ENCODE data around the gene MAP2. TPM values are rescaled to one million over a fixed set of nuclear protein-coding genes. Genes with fewer than 3 reads are reported as not detected.

MAP2 gene
- total RNA-seq, 1 experiment from 2014 or later: 40.2 TPM

DNA sequence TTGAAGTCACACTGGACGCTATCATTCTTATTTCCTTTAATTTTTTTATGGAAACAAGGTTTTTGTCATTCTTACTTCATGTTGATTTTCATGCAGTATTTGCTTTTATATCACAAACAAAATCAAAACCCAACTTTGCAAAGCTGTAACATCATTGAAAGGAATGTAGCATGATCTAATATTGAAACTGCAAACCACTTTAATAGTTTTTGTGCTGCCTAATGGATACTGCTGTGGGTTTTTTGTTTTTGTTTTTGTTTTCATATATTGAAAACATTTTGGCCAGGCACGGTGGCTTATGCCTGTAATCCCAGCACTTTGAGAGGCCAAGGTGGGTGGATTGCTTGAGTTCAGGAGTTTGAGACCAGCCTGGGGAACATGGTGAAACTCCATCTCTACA, 81.6 kb downstream of the MAP2 start:
- Mint-ChIP-seq H3K4me3 (ENCODE audit: unreplicated experiment) (no peak overlapping the region), H3K9me3 (ENCODE audit: unreplicated experiment) (no peaks in the 10 kb centered on the region), H3K27me3 (ENCODE audit: insufficient read depth, unreplicated experiment) (no peaks in the 10 kb centered on the region), H3K36me3 (ENCODE audit: insufficient read depth, unreplicated experiment) (no peaks in the 10 kb centered on the region), H3K4me1 (ENCODE audit: insufficient read depth, unreplicated experiment) (no peaks in the 10 kb centered on the region), H3K27ac (ENCODE audit: low read depth, unreplicated experiment) (no peak overlapping the region)
- CTCF ChIA-PET: no interaction called here
- DNase-seq (ENCODE audit: unreplicated experiment): no peak
- BruUV-seq (replicated peaks): no TSS peak
- TF ChIP-seq, protein P1, sequence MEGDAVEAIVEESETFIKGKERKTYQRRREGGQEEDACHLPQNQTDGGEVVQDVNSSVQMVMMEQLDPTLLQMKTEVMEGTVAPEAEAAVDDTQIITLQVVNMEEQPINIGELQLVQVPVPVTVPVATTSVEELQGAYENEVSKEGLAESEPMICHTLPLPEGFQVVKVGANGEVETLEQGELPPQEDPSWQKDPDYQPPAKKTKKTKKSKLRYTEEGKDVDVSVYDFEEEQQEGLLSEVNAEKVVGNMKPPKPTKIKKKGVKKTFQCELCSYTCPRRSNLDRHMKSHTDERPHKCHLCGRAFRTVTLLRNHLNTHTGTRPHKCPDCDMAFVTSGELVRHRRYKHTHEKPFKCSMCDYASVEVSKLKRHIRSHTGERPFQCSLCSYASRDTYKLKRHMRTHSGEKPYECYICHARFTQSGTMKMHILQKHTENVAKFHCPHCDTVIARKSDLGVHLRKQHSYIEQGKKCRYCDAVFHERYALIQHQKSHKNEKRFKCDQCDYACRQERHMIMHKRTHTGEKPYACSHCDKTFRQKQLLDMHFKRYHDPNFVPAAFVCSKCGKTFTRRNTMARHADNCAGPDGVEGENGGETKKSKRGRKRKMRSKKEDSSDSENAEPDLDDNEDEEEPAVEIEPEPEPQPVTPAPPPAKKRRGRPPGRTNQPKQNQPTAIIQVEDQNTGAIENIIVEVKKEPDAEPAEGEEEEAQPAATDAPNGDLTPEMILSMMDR (IDR thresholded peaks at IDR 0.05; ENCODE audit: unreplicated experiment): no peak
- POLR2A ChIA-PET: no interaction called here
- intact Hi-C loops (cut with micrococcal nuclease): no loop called here

DNA sequence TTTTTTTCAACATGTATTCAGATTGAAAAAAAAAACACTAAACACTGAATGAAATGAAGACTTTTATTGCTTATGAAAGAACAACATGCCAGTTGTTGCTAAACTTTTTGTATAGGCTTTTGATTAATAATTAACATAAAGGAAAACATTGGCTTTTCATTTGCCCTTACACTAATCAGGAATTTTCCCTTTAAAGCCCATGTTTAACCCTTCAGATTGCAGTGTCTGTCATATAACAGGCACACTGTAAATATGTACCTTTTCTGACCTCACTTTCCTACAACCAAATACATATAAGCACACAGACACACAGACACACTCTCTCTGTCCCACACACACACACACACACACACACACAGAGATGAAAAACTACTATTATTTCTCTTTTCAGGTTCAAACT, 84.4 kb downstream of the MAP2 start:
- TF ChIP-seq, protein P1 (IDR thresholded peaks at IDR 0.05; ENCODE audit: unreplicated experiment): no peak
- Mint-ChIP-seq H3K9me3 (ENCODE audit: unreplicated experiment) (no peaks in the 10 kb centered on the region), H3K36me3 (ENCODE audit: insufficient read depth, unreplicated experiment) (no peaks in the 10 kb centered on the region), H3K4me3 (ENCODE audit: unreplicated experiment) (no peak overlapping the region), H3K27ac (ENCODE audit: low read depth, unreplicated experiment) (no peak overlapping the region), H3K27me3 (ENCODE audit: insufficient read depth, unreplicated experiment) (no peaks in the 10 kb centered on the region), H3K4me1 (ENCODE audit: insufficient read depth, unreplicated experiment) (no peaks in the 10 kb centered on the region)
- ChIA-PET POLR2A (no interaction called here), CTCF (no interaction called here)
- no TSS peak for BruUV-seq (replicated peaks)
- DNase-seq (ENCODE audit: unreplicated experiment): no peak
- intact Hi-C loops (cut with micrococcal nuclease): no loop called here

- DNase-seq (ENCODE audit: unreplicated experiment): no peak
- POLR2A ChIA-PET: no interaction called here
- H3K4me1 Mint-ChIP-seq (ENCODE audit: insufficient read depth, unreplicated experiment): no peaks in the 10 kb centered on the region
Observed at GRCh38 chr2:209511637-209512036, 87.8 kb downstream of the MAP2 start.

DNA sequence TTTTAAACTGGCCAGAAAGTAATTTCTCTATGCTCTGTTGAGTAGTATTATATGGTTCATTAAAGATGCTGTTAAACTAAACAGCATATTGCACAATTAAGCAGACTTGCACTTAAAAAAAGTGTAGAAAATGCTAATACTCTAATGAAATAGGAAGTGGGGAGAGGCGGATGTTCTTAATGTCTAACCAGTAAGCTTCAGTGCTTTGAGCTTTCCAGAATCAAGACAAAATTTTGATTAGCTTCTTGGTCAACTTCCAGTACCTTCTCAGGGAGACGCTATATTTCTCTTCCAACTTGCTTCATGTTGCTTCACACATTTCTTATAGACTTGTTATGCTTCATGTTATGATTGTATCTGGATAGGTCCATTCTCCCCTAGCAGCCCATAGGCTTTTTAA, 89.1 kb downstream of the MAP2 start:
- Mint-ChIP-seq H3K4me3 (ENCODE audit: unreplicated experiment) (no peak overlapping the region), H3K27ac (ENCODE audit: low read depth, unreplicated experiment) (no peak overlapping the region), H3K9me3 (ENCODE audit: unreplicated experiment) (no peaks in the 10 kb centered on the region), H3K36me3 (ENCODE audit: insufficient read depth, unreplicated experiment) (no peaks in the 10 kb centered on the region), H3K4me1 (ENCODE audit: insufficient read depth, unreplicated experiment) (no peaks in the 10 kb centered on the region), H3K27me3 (ENCODE audit: insufficient read depth, unreplicated experiment) (no peaks in the 10 kb centered on the region)
- TF ChIP-seq, protein P1 (IDR thresholded peaks at IDR 0.05; ENCODE audit: unreplicated experiment): no peak
- intact Hi-C loops (cut with micrococcal nuclease): no loop called here
- no TSS peak for BruUV-seq (replicated peaks)
- CTCF ChIA-PET: interaction anchor here (1.7 kb wide), 1 partner anchor 178 kb away, joined by 6 read pairs; no protein-coding TSS in a partner anchor
- POLR2A ChIA-PET: interaction anchor here (0.6 kb wide), 1 partner anchor 12 kb away, joined by 3 read pairs; no protein-coding TSS in a partner anchor
- DNase-seq (ENCODE audit: unreplicated experiment): no peak

More at GRCh38 chr2:209511637-209512036, 87.8 kb downstream of the MAP2 start:
- Mint-ChIP-seq H3K27ac (ENCODE audit: low read depth, unreplicated experiment) (no peak overlapping the region), H3K4me3 (ENCODE audit: unreplicated experiment) (no peak overlapping the region), H3K9me3 (ENCODE audit: unreplicated experiment) (no peaks in the 10 kb centered on the region), H3K27me3 (ENCODE audit: insufficient read depth, unreplicated experiment) (no peaks in the 10 kb centered on the region), H3K36me3 (ENCODE audit: insufficient read depth, unreplicated experiment) (no peaks in the 10 kb centered on the region)
- intact Hi-C loops (cut with micrococcal nuclease): no loop called here
- CTCF ChIA-PET: no interaction called here
- no TSS peak for BruUV-seq (replicated peaks)
- TF ChIP-seq, protein P1 (IDR thresholded peaks at IDR 0.05; ENCODE audit: unreplicated experiment): no peak
